Gastrocnemius medialis (tissue), 4 donors: ENCODE data around the gene LRRFIP1. TPM values are rescaled to one million over a fixed set of nuclear protein-coding genes. Genes with fewer than 3 reads are reported as not detected.

Experiments used
- ATAC-seq, 2 donors: fragments of 150-250 bp; one replicate each; pipeline ENCODE4 v1.9.1; 2016
- DNase-seq, 2 donors: peaks; one replicate each; pipeline ENCODE4 v3.0.0-alpha.2; 2019
- H3K27ac ChIP-seq, 4 donors: fragments of 200-600 bp; sonication (generic); 1 replicate in 1 of 4; 2 replicates in 3 of 4; pipeline ENCODE4 v1.5.1; 2016 to 2018; ENCODE audit warnings: mild to moderate bottlenecking in 2 of 4, moderate library complexity in 1 of 4
- H3K27me3 ChIP-seq, 3 donors: fragments of 200-600 bp; sonication (generic) in 2 of 3; 1 replicate in 1 of 3; 2 replicates in 2 of 3; pipeline versions ENCODE4 v1.5.1 to v1.6.0; 2016 to 2019; ENCODE audit warnings: mild to moderate bottlenecking in 1 of 3, moderate library complexity in 1 of 3
- H3K36me3 ChIP-seq, 2 donors: fragments of 200-600 bp; sonication (generic) in 1 of 2; one replicate each; pipeline ENCODE4 v1.5.1; 2017 to 2018
- H3K4me1 ChIP-seq, 2 donors: fragments of 200-600 bp; sonication (generic) in 1 of 2; one replicate each; pipeline ENCODE4 v1.5.1; 2016 to 2017; ENCODE audit warnings: mild to moderate bottlenecking in 2 of 2
- H3K4me3 ChIP-seq, 4 donors: fragments of 200-600 bp; sonication (generic) in 3 of 4; 1 replicate in 1 of 4; 2 replicates in 3 of 4; pipeline ENCODE4 v1.5.1; 2016 to 2019; ENCODE audit warnings: mild to moderate bottlenecking in 2 of 4
- H3K9me3 ChIP-seq, 3 donors: fragments of 200-600 bp; sonication (generic) in 2 of 3; 1 replicate in 1 of 3; 2 replicates in 2 of 3; pipeline ENCODE4 v1.5.1; 2016 to 2019
- POLR2A ChIP-seq, 2 donors: fragments of 450-650 bp; IDR thresholded peaks; one replicate each; pipeline ENCODE4 v1.6.1; 2017; ENCODE audit warnings: antibody characterized with exemption in 2 of 2, mild to moderate bottlenecking in 2 of 2, moderate library complexity in 2 of 2
- in situ Hi-C, 4 donors: fragments of 200-750 bp; cut with MboI; loops; one replicate each; pipeline versions ENCODE4 v1.15.0 to v1.8.0; 2017; ENCODE audit warnings: low sequenced_read_pairs in 4 of 4
- intact Hi-C: fragments of 100-400 bp; cut with DNase I; formaldehyde crosslinking; loops from one replicate; pipeline ENCODE4 v1.15.1; 2023; ENCODE audit warnings: low total_unique reads
- total RNA-seq, 4 donors: library from RNA; depleted of rRNA; stranded (reverse); fragments of >200 nt; gene quantifications; one replicate each; pipeline versions ENCODE4 v1.1.0 to v1.2.3, GENCODE V29; 2016
- TF ChIP-seq, protein P1 (sequence below), 5 experiments: fragments of 450-650 bp in 3 of 5; fragments of 200-600 bp in 2 of 5; sonication (generic) in 2 of 5; IDR thresholded peaks in 4 of 5; conservative IDR thresholded peaks in 1 of 5; 1 replicate in 4 of 5; 2 replicates in 1 of 5; pipeline ENCODE4 v1.5.1; 2016 to 2019; ENCODE audit warnings: antibody characterized with exemption in 5 of 5, mild to moderate bottlenecking in 3 of 5, moderate library complexity in 3 of 5

LRRFIP1 gene
- total RNA-seq, 4 donors from 2014 or later: 37.9 to 74.1 (median 54.0) TPM

DNA sequence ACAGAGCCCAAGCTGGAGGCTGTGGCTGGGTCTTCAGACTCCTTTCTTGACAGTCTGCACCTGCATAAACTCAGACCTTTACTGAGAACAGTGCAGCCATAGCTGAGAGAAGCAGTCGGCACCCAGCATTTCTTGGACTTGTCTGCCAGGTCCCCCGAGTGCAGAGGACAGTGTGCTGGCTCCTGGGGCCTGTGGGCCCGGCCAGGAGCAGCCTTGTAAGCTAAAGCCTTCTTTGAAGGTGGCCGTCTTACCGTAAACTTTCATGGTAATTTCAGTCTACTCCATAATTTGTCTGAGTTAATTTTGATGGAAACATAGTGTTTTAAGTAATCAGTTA is 70.9 kb downstream of the LRRFIP1 start:
- Histone ChIP-seq H3K27me3 (no peaks in the 10 kb centered on the region), H3K4me1 (peaks cover 98 to 100% of the 10 kb centered on the region in 2 donors), H3K9me3 (no peaks in the 10 kb centered on the region), H3K27ac (peak overlapping the region; percentile 93 to 98 (median 96)), H3K36me3 (no peaks in the 10 kb centered on the region), H3K4me3 (no peak overlapping the region)
- in situ Hi-C loops (no loop called here), intact Hi-C loops (no loop called here)
- ATAC-seq: no peak
- DNase-seq: no peak
- TF ChIP-seq POLR2A (IDR thresholded peaks at IDR 0.05): no peak
- TF ChIP-seq, protein P1, sequence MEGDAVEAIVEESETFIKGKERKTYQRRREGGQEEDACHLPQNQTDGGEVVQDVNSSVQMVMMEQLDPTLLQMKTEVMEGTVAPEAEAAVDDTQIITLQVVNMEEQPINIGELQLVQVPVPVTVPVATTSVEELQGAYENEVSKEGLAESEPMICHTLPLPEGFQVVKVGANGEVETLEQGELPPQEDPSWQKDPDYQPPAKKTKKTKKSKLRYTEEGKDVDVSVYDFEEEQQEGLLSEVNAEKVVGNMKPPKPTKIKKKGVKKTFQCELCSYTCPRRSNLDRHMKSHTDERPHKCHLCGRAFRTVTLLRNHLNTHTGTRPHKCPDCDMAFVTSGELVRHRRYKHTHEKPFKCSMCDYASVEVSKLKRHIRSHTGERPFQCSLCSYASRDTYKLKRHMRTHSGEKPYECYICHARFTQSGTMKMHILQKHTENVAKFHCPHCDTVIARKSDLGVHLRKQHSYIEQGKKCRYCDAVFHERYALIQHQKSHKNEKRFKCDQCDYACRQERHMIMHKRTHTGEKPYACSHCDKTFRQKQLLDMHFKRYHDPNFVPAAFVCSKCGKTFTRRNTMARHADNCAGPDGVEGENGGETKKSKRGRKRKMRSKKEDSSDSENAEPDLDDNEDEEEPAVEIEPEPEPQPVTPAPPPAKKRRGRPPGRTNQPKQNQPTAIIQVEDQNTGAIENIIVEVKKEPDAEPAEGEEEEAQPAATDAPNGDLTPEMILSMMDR (IDR thresholded peaks at IDR 0.05 in 4 of 5, conservative IDR thresholded peaks at IDR 0.05 in 1 of 5): no peak

DNA sequence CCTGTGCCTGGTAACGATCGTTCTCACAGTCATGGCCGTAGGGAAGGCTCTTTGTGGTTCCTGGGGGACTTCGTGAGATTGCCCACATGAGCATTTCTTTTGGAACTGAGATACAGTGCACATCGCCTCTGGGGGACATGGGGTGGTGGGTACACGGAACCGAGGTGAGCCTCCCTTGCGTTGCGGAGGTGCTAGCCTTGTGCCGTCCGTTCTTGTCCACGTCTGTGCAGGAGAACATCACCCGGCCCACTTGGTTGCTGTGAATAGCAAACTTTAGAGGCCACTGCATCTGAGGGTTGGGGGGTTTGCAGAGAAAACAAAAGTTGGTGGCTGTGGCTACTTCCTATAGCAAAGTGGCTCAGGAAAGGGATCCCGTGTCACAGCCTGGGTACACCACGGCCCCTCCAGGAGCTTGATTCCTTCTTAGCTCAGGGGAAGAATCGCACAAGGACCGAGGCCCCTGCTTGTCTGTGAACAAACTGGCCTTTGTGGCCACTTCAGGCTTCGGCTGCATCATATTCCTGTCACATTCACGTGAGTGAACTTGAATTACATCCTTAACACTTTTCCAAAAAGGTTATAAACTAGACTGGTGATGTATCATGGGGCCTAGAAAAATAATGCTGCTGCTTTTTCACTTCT is 72.6 kb downstream of the LRRFIP1 start:
- intact Hi-C loops: no loop called here
- Histone ChIP-seq H3K9me3 (no peaks in the 10 kb centered on the region), H3K4me3 (no peak overlapping the region), H3K36me3 (no peaks in the 10 kb centered on the region), H3K27ac (peak overlapping the region; percentile 85 to 98 (median 95)), H3K4me1 (peaks cover 95 to 100% of the 10 kb centered on the region in 2 donors), H3K27me3 (no peaks in the 10 kb centered on the region)
- in situ Hi-C loops: no loop called here
- DNase-seq (peak in 1 of 2 donors; percentile 22), ATAC-seq (peak; percentile 13 to 26)
- TF ChIP-seq, protein P1 (IDR thresholded peaks at IDR 0.05 in 4 of 5, conservative IDR thresholded peaks at IDR 0.05 in 1 of 5): no peak
- TF ChIP-seq POLR2A (IDR thresholded peaks at IDR 0.05): no peak

DNA sequence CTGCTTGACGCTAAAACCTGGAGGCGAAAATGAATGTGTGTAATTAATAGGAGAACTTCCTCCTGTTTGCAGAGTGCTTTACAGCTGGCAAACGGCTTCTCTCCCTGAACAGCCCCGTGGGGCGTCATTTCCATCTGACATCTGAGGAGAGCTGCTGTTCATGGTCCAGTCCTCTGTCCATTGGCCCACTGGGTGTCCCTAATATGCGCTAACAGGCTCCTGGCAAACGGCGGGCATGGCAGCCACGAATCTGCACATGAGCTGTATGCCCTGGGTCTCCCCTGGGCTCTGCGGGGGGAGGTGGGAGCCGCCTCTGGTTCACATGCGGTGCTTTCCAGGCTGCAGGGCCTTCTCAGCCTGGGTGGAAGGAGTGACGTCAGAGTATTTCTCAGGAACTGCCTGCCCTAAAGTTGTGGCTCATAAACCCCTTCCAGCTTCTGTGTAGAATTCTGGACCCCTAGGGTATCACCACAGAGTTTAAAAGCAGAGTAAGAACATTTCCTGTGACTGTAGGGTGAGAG is 73.2 kb downstream of the LRRFIP1 start:
- TF ChIP-seq, protein P1 (IDR thresholded peaks at IDR 0.05 in 4 of 5, conservative IDR thresholded peaks at IDR 0.05 in 1 of 5): no peak
- TF ChIP-seq POLR2A (IDR thresholded peaks at IDR 0.05): peak in 1 of 2 donors; percentile 6
- no peaks in the 10 kb centered on the region for H3K27me3 ChIP-seq
- intact Hi-C loops: no loop called here

DNA sequence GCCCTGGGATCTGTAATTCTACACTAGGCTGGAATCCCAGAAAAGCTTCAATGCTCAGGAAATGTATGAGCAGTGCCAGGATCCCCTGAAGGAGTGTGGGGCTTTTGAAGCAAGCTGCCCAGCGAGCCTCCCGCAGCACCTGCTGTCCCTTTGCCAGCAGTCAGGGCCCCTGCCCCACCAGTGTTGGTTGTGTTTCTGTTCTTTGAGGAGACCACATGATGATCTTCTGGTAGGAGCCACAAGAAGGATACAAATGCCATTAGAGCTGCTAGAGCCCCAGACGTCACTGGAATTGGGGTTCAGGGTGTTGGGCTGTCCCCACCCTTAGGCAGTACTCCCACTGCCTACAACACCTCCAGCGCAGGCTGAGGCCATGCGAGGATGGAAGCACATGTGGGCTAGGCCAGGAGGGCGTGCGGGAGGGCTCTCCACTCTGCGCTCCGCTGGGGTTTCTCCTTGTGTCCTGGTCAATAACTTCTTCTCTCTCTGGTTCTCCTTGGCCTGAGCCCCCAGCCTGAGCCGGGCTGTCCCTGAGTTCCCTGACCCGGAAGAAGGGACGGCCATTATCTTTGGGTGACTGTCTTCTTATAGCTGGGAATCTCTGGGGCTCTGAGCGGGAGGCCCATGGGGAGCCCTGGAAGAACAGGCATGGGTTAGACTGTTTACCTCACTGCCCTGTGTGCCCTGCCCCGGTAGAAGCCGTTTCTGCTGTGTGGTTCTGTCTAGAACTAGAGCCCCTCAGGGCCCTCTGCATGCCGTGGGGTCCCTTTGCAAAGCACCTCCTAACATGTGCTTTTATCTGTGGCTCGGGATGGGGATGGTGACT is 73.9 kb downstream of the LRRFIP1 start:
- Histone ChIP-seq H3K27ac (peak overlapping the region; percentile 85 to 98 (median 95)), H3K27me3 (no peaks in the 10 kb centered on the region), H3K36me3 (no peaks in the 10 kb centered on the region), H3K9me3 (no peaks in the 10 kb centered on the region), H3K4me1 (peaks cover 84 to 99% of the 10 kb centered on the region in 2 donors), H3K4me3 (peak overlapping the region in 1 of 4 donors; percentile 6)
- TF ChIP-seq, protein P1 (IDR thresholded peaks at IDR 0.05 in 4 of 5, conservative IDR thresholded peaks at IDR 0.05 in 1 of 5): no peak
- TF ChIP-seq POLR2A (IDR thresholded peaks at IDR 0.05): no peak
- no peak for ATAC-seq
- no peak for DNase-seq
- in situ Hi-C loops: no loop called here
- intact Hi-C loops: no loop called here

More for the DNA sequence above, 73.2 kb downstream of the LRRFIP1 start:
- peak overlapping the region; percentile 85 to 98 (median 95) for H3K27ac ChIP-seq
- peak overlapping the region in 1 of 4 donors; percentile 6 for H3K4me3 ChIP-seq
- peaks cover 91 to 100% of the 10 kb centered on the region in 2 donors for H3K4me1 ChIP-seq
- peak; percentile 73 to 74 for ATAC-seq
- peak in 1 of 2 donors; percentile 83 for DNase-seq
- no peaks in the 10 kb centered on the region for H3K9me3 ChIP-seq
- H3K36me3 ChIP-seq: no peaks in the 10 kb centered on the region
- in situ Hi-C loops: no loop called here
